GM23248 (cell line): ENCODE results near the gene SGCG.

Source experiments
- EZH2 ChIP-seq: fragments of 200-600 bp; sonication (generic); IDR thresholded peaks from 2 replicates; pipeline ENCODE4 v1.6.1; 2018; ENCODE audit warnings: antibody characterized with exemption, mild to moderate bottlenecking; ENCODE audit not compliant: insufficient read depth, poor library complexity, severe bottlenecking
- EZH2phosphoT487 ChIP-seq: fragments of 200-600 bp; sonication (generic); IDR thresholded peaks from 2 replicates; pipeline ENCODE4 v1.6.1; 2018; ENCODE audit warnings: antibody characterized with exemption, moderate library complexity, mild to moderate bottlenecking, low read depth; ENCODE audit not compliant: insufficient read depth

DNA sequence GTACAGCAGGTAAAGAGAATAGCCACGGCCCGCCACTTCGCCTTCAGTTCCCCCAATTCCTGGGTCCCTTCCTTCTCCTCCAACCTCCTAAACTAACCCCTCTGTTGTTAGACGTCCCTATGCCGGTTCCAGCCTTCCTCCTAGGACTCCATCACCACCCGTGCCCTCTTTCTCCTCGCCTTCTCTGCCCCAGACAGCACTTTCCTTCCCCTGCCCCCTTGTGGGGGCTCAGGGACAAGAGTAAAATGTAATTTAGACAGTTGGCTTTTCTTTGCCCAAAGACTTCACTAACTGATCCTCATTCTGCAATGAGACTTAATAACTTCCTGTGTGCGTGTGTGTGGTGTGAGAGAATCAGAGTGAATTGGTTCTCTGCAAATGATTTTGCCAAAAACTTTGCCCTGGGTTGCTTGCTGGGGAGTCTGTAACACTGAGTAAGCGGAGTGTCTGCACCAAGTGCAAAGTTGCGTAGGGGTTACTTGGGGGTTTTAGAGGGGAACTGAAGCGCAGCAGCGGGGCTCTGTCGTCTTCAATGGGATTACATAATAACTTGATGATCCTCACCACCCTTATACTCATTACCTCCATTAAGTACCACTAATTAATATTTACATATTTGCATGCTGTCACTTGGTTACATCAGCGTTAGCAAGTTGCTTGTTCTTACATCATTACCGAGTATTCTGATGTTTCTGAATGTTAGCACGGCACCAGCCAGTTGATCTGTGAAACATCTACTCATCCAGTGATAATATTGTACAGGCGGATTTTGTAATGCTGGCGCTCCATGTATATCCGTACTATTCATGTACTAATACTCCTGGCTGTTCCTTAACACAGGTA lies 19.9 kb upstream of the SGCG start:
- TF ChIP-seq EZH2 (no peak), EZH2phosphoT487 (no peak)
